ENCODE results near the gene TGFBI.

- TF ChIP-seq EZH2 (IDR thresholded peaks at IDR 0.05; ENCODE audit: borderline replicate concordance, low read depth, low read length, poor library complexity, severe bottlenecking), result no peak
- TF ChIP-seq, protein P1, sequence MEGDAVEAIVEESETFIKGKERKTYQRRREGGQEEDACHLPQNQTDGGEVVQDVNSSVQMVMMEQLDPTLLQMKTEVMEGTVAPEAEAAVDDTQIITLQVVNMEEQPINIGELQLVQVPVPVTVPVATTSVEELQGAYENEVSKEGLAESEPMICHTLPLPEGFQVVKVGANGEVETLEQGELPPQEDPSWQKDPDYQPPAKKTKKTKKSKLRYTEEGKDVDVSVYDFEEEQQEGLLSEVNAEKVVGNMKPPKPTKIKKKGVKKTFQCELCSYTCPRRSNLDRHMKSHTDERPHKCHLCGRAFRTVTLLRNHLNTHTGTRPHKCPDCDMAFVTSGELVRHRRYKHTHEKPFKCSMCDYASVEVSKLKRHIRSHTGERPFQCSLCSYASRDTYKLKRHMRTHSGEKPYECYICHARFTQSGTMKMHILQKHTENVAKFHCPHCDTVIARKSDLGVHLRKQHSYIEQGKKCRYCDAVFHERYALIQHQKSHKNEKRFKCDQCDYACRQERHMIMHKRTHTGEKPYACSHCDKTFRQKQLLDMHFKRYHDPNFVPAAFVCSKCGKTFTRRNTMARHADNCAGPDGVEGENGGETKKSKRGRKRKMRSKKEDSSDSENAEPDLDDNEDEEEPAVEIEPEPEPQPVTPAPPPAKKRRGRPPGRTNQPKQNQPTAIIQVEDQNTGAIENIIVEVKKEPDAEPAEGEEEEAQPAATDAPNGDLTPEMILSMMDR (conservative IDR thresholded peaks at IDR 0.05; ENCODE audit: low read depth, low read length), result no peak
These were observed 51.9 kb downstream of the TGFBI start for GRCh38 chr5:136080483-136081216.
